ENCODE data around the gene RNF224. TPM values are rescaled to one million over a fixed set of nuclear protein-coding genes. Genes with fewer than 3 reads are reported as not detected.

Gene RNF224
- total and polyA plus RNA-seq, 2 of the 13 experiments (the other 11 are each of a cell fraction or from before 2014, with no cell fraction given), result 0.09 TPM; not detected in 1

GRCh38 chr9:137236238-137236935 is 9.1 kb downstream of the RNF224 start (continued):
- TF ChIP-seq CCAR2 (optimal IDR thresholded peaks at IDR 0.05; ENCODE audit: low read depth, low read length) (peak; percentile 55), ZNF770 (CRISPR knock-in tag; IDR thresholded peaks at IDR 0.05) (peak; percentile 57), FLYWCH1 (CRISPR knock-in tag; IDR thresholded peaks at IDR 0.05) (no peak), TFDP1 (CRISPR knock-in tag; IDR thresholded peaks at IDR 0.05; ENCODE audit: borderline replicate concordance) (peak; percentile 55; the same call in 1 of the 2 replicates), FOXC1 (CRISPR knock-in tag; IDR thresholded peaks at IDR 0.05; ENCODE audit: borderline replicate concordance) (peak; percentile 76), KDM5A (IDR thresholded peaks at IDR 0.05; ENCODE audit: borderline replicate concordance, low read length) (0 out of 2 replicates have a peak, but pooled peaks have one; percentile 7), SP140L (CRISPR knock-in tag; IDR thresholded peaks at IDR 0.05; ENCODE audit: borderline replicate concordance) (0 out of 2 replicates have a peak, but pooled peaks have one; percentile 31), ZNF883 (CRISPR knock-in tag; IDR thresholded peaks at IDR 0.05; ENCODE audit: not compliant biosample characterization) (peak; percentile 62), ZNF501 (CRISPR knock-in tag; IDR thresholded peaks at IDR 0.05) (peak; percentile 92), ZKSCAN8 (CRISPR knock-in tag; IDR thresholded peaks at IDR 0.05; ENCODE audit: borderline replicate concordance) (peak; percentile 42; the same call in 1 of the 2 replicates), RFXAP (CRISPR knock-in tag; IDR thresholded peaks at IDR 0.05; ENCODE audit: borderline replicate concordance) (peak; percentile 53), REL (CRISPR knock-in tag; conservative IDR thresholded peaks at IDR 0.05) (no peak; the same call in 1 of the 2 replicates), ZBTB4 (CRISPR knock-in tag; IDR thresholded peaks at IDR 0.05; ENCODE audit: borderline replicate concordance) (0 out of 2 replicates have a peak, but pooled peaks have one; percentile 18)
- TF ChIP-seq, protein P1, sequence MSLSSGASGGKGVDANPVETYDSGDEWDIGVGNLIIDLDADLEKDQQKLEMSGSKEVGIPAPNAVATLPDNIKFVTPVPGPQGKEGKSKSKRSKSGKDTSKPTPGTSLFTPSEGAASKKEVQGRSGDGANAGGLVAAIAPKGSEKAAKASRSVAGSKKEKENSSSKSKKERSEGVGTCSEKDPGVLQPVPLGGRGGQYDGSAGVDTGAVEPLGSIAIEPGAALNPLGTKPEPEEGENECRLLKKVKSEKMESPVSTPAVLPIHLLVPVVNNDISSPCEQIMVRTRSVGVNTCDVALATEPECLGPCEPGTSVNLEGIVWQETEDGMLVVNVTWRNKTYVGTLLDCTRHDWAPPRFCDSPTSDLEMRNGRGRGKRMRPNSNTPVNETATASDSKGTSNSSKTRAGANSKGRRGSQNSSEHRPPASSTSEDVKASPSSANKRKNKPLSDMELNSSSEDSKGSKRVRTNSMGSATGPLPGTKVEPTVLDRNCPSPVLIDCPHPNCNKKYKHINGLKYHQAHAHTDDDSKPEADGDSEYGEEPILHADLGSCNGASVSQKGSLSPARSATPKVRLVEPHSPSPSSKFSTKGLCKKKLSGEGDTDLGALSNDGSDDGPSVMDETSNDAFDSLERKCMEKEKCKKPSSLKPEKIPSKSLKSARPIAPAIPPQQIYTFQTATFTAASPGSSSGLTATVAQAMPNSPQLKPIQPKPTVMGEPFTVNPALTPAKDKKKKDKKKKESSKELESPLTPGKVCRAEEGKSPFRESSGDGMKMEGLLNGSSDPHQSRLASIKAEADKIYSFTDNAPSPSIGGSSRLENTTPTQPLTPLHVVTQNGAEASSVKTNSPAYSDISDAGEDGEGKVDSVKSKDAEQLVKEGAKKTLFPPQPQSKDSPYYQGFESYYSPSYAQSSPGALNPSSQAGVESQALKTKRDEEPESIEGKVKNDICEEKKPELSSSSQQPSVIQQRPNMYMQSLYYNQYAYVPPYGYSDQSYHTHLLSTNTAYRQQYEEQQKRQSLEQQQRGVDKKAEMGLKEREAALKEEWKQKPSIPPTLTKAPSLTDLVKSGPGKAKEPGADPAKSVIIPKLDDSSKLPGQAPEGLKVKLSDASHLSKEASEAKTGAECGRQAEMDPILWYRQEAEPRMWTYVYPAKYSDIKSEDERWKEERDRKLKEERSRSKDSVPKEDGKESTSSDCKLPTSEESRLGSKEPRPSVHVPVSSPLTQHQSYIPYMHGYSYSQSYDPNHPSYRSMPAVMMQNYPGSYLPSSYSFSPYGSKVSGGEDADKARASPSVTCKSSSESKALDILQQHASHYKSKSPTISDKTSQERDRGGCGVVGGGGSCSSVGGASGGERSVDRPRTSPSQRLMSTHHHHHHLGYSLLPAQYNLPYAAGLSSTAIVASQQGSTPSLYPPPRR (CRISPR knock-in tag; IDR thresholded peaks at IDR 0.05; ENCODE audit: borderline replicate concordance), result peak; percentile 69
